ENCODE data around the gene TMEM215. TPM values are rescaled to one million over a fixed set of nuclear protein-coding genes. Genes with fewer than 3 reads are reported as not detected.

Gene TMEM215
- polyA plus RNA-seq, 1 donor from 2014 or later: not detected

- Histone ChIP-seq H3K27me3 (ENCODE audit: insufficient read depth, low read depth, low read length) (no peaks in the 10 kb centered on the region), H2AFZ (ENCODE audit: low read depth, low read length) (no peak overlapping the region), H4K20me1 (ENCODE audit: insufficient read depth) (no peaks in the 10 kb centered on the region), H3K4me3 (ENCODE audit: low read length) (no peak overlapping the region), H3K9me3 (ENCODE audit: low read length) (no peaks in the 10 kb centered on the region), H3K4me2 (ENCODE audit: low read length) (no peak overlapping the region), H3F3A (ENCODE audit: insufficient read depth, low read length, poor library complexity, severe bottlenecking) (no peaks in the 10 kb centered on the region), H3K27ac (ENCODE audit: low read length) (no peak overlapping the region), H3K79me2 (replicated peaks; ENCODE audit: insufficient read depth, low read length) (no peaks in the 10 kb centered on the region), H3K36me3 (ENCODE audit: insufficient read depth, low read length) (no peaks in the 10 kb centered on the region), H3K9ac (ENCODE audit: low read length) (no peak overlapping the region), H3K9me2 (ENCODE audit: insufficient read depth, low read length) (no peaks in the 10 kb centered on the region)
- TF ChIP-seq CTCF (IDR thresholded peaks at IDR 0.05; ENCODE audit: poor library complexity, severe bottlenecking) (no peak), SMC3 (conservative IDR thresholded peaks at IDR 0.05; ENCODE audit: poor library complexity) (no peak), EZH2 (IDR thresholded peaks at IDR 0.05; ENCODE audit: borderline replicate concordance, insufficient read depth, low read length, poor library complexity, severe bottlenecking) (no peak), EP300 (conservative IDR thresholded peaks at IDR 0.05; ENCODE audit: poor library complexity, severe bottlenecking) (no peak), POLR2AphosphoS5 (IDR thresholded peaks at IDR 0.05) (no peak)
Observed at GRCh38 chr9:32741706-32742105, 41.6 kb upstream of the TMEM215 start.

- H3K9me3 ChIP-seq (ENCODE audit: low read length): no peaks in the 10 kb centered on the region
- H2AFZ ChIP-seq (ENCODE audit: low read depth, low read length): no peak overlapping the region
- no peak overlapping the region for H3K4me3 ChIP-seq (ENCODE audit: low read length)
- H3K36me3 ChIP-seq (ENCODE audit: insufficient read depth, low read length): no peaks in the 10 kb centered on the region
- TF ChIP-seq SMC3 (conservative IDR thresholded peaks at IDR 0.05; ENCODE audit: poor library complexity) (no peak), EP300 (conservative IDR thresholded peaks at IDR 0.05; ENCODE audit: poor library complexity, severe bottlenecking) (no peak), EZH2 (IDR thresholded peaks at IDR 0.05; ENCODE audit: borderline replicate concordance, insufficient read depth, low read length, poor library complexity, severe bottlenecking) (no peak), MXI1 (conservative IDR thresholded peaks at IDR 0.05; ENCODE audit: poor library complexity, severe bottlenecking) (no peak), REST (IDR thresholded peaks at IDR 0.05; ENCODE audit: borderline replicate concordance) (no peak), RAD21 (conservative IDR thresholded peaks at IDR 0.05) (no peak), TAF1 (IDR thresholded peaks at IDR 0.05; ENCODE audit: low read depth) (no peak), CTCF (IDR thresholded peaks at IDR 0.05; ENCODE audit: poor library complexity, severe bottlenecking) (no peak), POLR2AphosphoS5 (IDR thresholded peaks at IDR 0.05) (no peak)
- no peaks in the 10 kb centered on the region for H3K9me2 ChIP-seq (ENCODE audit: insufficient read depth, low read length)
- no peak overlapping the region for H3K9ac ChIP-seq (ENCODE audit: low read length)
- H4K20me1 ChIP-seq (ENCODE audit: insufficient read depth): no peaks in the 10 kb centered on the region
- no peaks in the 10 kb centered on the region for H3F3A ChIP-seq (ENCODE audit: insufficient read depth, low read length, poor library complexity, severe bottlenecking)
- no peak overlapping the region for H3K27ac ChIP-seq (ENCODE audit: low read length)
- H3K27me3 ChIP-seq (ENCODE audit: insufficient read depth, low read depth, low read length): no peaks in the 10 kb centered on the region
- H3K79me2 ChIP-seq (replicated peaks; ENCODE audit: insufficient read depth, low read length): no peaks in the 10 kb centered on the region
- no peak overlapping the region for H3K4me2 ChIP-seq (ENCODE audit: low read length)
Observed at GRCh38 chr9:32742296-32742695, 41.0 kb upstream of the TMEM215 start.
